Mesodermal cell (in vitro differentiated cells): Measurements from ENCODE around the gene PCDHB3. TPM values are rescaled to one million over a fixed set of nuclear protein-coding genes. Genes with fewer than 3 reads are reported as not detected.
A peak's percentile ranks its signal among the peaks of the same experiment; 100 is the strongest.
"Not testable (repeated sequence)": the region's sequence is repeated elsewhere in the genome, so short reads cannot be mapped to it uniquely, and the experiment has no call there.

Source experiments
- H3K27ac ChIP-seq: 2 replicates; pipeline ENCODE4 v1.7.0; 2013; ENCODE audit warnings: mild to moderate bottlenecking, low read depth, low read length, moderate library complexity; ENCODE audit not compliant: severe bottlenecking
- H3K36me3 ChIP-seq: 2 replicates; pipeline ENCODE4 v1.7.1; 2013; ENCODE audit warnings: mild to moderate bottlenecking, low read length, moderate library complexity; ENCODE audit not compliant: control insufficient read depth, insufficient read depth
- H3K4me1 ChIP-seq: one replicate; pipeline ENCODE4 v1.7.1; 2013; ENCODE audit warnings: mild to moderate bottlenecking, low read length; ENCODE audit not compliant: insufficient read depth, control insufficient read depth, poor library complexity, severe bottlenecking
- H3K4me3 ChIP-seq: 2 replicates; pipeline ENCODE4 v1.7.0; 2013; ENCODE audit warnings: low read length, control low read depth, mild to moderate bottlenecking; ENCODE audit not compliant: insufficient read depth, poor library complexity, severe bottlenecking; ENCODE audit errors: extremely low read depth
- H3K9me3 ChIP-seq: 2 replicates; pipeline ENCODE4 v1.7.1; 2013; ENCODE audit warnings: mild to moderate bottlenecking, low read length, moderate library complexity; ENCODE audit not compliant: control insufficient read depth
- WGBS, 2 experiments: methylation state at CpG; one replicate each; pipeline ENCODE4 v1.1.5; 2013; ENCODE audit warnings: missing lambda C conversion rate in 2 of 2; ENCODE audit not compliant: insufficient coverage in 2 of 2; 5-methylcytosine and 5-hydroxymethylcytosine counted together
- polyA plus RNA-seq, 2 experiments: library from polyadenylated mRNA; stranded (reverse); fragments of 50-300 nt; gene quantifications; one replicate each; pipeline ENCODE4 v1.2.3, GENCODE V29; 2013

Gene PCDHB3
- 1.6 TPM for polyA plus RNA-seq (2013, experiment 1 of 2)
- 1.5 TPM for polyA plus RNA-seq (2013, experiment 2 of 2)

DNA sequence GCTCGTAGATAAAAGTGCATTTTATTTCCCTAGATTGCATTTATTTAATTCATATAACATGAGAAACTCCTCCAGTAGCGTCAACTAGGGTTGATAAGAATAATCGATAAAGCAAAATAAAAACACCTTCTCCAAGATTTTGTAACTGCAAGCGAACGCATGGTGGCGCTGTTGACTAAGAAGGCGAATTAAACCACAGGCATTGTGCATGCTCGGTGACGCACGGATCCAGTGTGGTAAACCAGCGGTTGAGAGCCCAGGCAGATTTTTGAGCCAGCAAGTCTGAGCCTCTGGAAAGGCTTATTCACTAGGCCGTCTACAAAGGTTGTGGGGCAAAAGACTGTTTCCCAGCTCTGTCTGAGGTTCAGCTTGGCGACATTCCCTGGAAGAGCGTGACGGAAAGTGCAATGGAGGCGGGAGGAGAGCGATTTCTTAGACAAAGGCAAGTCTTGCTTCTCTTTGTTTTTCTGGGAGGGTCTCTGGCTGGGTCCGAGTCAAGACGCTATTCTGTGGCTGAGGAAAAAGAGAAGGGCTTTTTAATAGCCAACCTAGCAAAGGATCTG, at the start of gene PCDHB3:
TSS of gene PCDHB3 (plus strand) at position 231 of the 563 bp plus-strand sequence. CDS start at position 408, 177 bp downstream.
- WGBS, 2 experiments, result 84 to 92% methylated on average over 16 to 17 of the region's 19 CpGs
- H3K27ac ChIP-seq, result no peak within 1 kb of the TSS
- H3K9me3 ChIP-seq, result peaks cover 28% of the 10 kb centered on the region
- peaks cover 35% of the 10 kb centered on the region for H3K36me3 ChIP-seq
- no peaks in the 10 kb centered on the region for H3K4me1 ChIP-seq
- no peak within 1 kb of the TSS for H3K4me3 ChIP-seq

- WGBS, 2 experiments, result 6 to 13% methylated on average over 11 to 19 of the region's 20 CpGs
- no peak within 1 kb of the TSS for H3K27ac ChIP-seq
- H3K4me1 ChIP-seq, result peaks cover 6% of the 10 kb centered on the region
- peak within 1 kb of the TSS; percentile 44 for H3K4me3 ChIP-seq
- H3K9me3 ChIP-seq, result peaks cover 3% of the 10 kb centered on the region
- H3K36me3 ChIP-seq, result no peaks in the 10 kb centered on the region
These were observed 49.4 kb upstream of the PCDHB3 start, which contains the start of gene PCDHB1 for GRCh38 chr5:141050622-141051520. Gene PCDHB1, plus strand, starts transcription at chr5:141051374. Its CDS starts 97 bp downstream, at chr5:141051471.

- H3K27ac ChIP-seq, result no peak overlapping the region
- WGBS, 2 experiments, result 8 to 14% methylated on average over 15 to 19 of the region's 19 CpGs
These were observed 48.8 kb upstream of the PCDHB3 start for GRCh38 chr5:141051521-141051866.

GRCh38 chr5:141077826-141078225, 22.4 kb upstream of the PCDHB3 start:
- WGBS, 2 experiments, result 89 to 94% methylated on average over 14 to 17 of the region's 17 CpGs
- H3K4me3 ChIP-seq, result no peak overlapping the region
- no peaks in the 10 kb centered on the region for H3K36me3 ChIP-seq
- no peak overlapping the region for H3K27ac ChIP-seq
- H3K9me3 ChIP-seq, result no peaks in the 10 kb centered on the region
- H3K4me1 ChIP-seq, result no peaks in the 10 kb centered on the region

More at GRCh38 chr5:141051521-141051866, 48.8 kb upstream of the PCDHB3 start:
- peaks cover 6% of the 10 kb centered on the region for H3K4me1 ChIP-seq
- H3K4me3 ChIP-seq, result peak overlapping the region; percentile 44
- peaks cover 3% of the 10 kb centered on the region for H3K9me3 ChIP-seq
- no peaks in the 10 kb centered on the region for H3K36me3 ChIP-seq

DNA sequence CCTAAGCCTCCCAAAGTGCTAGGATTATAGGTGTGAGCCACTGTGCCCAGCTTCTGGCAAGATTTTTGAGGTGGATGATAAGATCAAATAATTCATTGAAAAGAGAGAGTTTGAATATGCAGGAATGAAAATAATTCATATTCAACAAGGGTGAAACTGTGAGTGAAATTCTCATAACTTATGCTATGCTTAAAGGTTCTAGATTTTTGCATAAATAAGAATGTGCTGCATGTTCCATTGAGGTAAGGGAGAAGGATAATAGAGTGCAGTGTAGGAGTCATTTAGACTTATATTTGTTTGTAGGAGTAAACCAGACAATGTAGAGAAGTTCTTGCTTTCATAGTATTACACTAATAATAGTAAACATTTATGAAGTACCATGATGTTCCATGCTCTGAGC, 18.0 kb upstream of the PCDHB3 start:
- no peaks in the 10 kb centered on the region for H3K4me1 ChIP-seq
- no peak overlapping the region for H3K4me3 ChIP-seq
- H3K36me3 ChIP-seq, result no peaks in the 10 kb centered on the region
- no peak overlapping the region for H3K27ac ChIP-seq
- no peaks in the 10 kb centered on the region for H3K9me3 ChIP-seq

DNA sequence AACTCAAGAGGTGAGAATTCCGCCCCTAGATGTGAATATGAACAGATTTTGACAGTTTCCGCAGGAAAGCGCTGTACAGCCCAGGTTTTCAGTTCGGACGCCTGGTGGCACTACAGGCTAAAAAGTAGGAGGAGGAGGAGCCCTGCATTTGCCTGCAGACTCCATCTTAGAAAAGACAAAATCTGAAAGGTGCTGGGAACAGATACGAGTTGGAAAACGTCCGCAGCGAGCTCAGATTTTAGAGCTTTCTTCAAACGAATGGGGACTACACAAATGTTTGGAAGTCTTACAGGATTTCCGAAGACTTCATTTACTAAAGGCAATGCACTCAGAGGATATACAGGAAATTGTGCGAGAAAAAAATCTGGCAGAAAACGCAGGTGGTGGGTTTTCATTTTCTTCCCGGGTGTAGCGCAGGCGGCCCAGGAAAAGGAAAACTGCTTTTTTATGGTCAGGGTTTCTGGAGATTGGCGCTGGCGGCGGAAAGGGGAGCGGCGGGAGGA, 15.7 kb upstream of the PCDHB3 start:
- Histone ChIP-seq H3K4me1 (no peaks in the 10 kb centered on the region), H3K27ac (no peak overlapping the region), H3K4me3 (no peak overlapping the region), H3K36me3 (no peaks in the 10 kb centered on the region), H3K9me3 (no peaks in the 10 kb centered on the region)
- WGBS, 2 experiments, result 78 to 93% methylated on average over 21 of the region's 21 CpGs

- H3K4me3 ChIP-seq, result peak within 1 kb of the TSS; percentile 58
- WGBS, 2 experiments, result 12 to 16% methylated on average over 27 of the region's 29 CpGs
- H3K4me1 ChIP-seq, result no peaks in the 10 kb centered on the region
- peak within 1 kb of the TSS; percentile 79 for H3K27ac ChIP-seq
- peaks cover 17% of the 10 kb centered on the region for H3K36me3 ChIP-seq
- H3K9me3 ChIP-seq, result peaks cover 16% of the 10 kb centered on the region
These were observed 5.6 kb upstream of the PCDHB3 start, which contains the start of gene PCDHB2 for GRCh38 chr5:141094481-141095262. Gene PCDHB2, plus strand, starts transcription at chr5:141094615. Its CDS starts 176 bp downstream, at chr5:141094791.

DNA sequence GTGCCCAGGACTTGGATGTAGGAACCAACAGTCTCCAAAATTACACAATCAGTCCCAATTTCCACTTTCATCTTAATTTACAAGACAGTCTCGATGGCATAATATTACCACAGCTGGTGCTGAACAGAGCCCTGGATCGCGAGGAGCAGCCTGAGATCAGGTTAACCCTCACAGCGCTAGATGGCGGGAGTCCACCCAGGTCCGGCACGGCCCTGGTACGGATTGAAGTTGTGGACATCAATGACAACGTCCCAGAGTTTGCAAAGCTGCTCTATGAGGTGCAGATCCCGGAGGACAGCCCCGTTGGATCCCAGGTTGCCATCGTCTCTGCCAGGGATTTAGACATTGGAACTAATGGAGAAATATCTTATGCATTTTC, 5.0 kb upstream of the PCDHB3 start:
- Histone ChIP-seq H3K4me1 (no peaks in the 10 kb centered on the region), H3K9me3 (peaks cover 22% of the 10 kb centered on the region), H3K36me3 (peaks cover 23% of the 10 kb centered on the region), H3K4me3 (peak overlapping the region; percentile 58), H3K27ac (no peak overlapping the region)
- WGBS, 2 experiments, result 90 to 96% methylated on average over 8 to 12 of the region's 12 CpGs

- H3K4me3 ChIP-seq, H3K4me1 ChIP-seq, H3K27ac ChIP-seq: not testable (repeated sequence)
- Histone ChIP-seq H3K36me3 (peaks cover 32% of the 10 kb centered on the region), H3K9me3 (peaks cover 31% of the 10 kb centered on the region)
- WGBS, 2 experiments, result 99 to 100% methylated on average over 4 to 10 of the region's 46 CpGs
These were observed 4.1 kb upstream of the PCDHB3 start for GRCh38 chr5:141096181-141096580.

GRCh38 chr5:141096586-141096985, 3.7 kb upstream of the PCDHB3 start:
- not testable (repeated sequence) for H3K4me1 ChIP-seq, H3K4me3 ChIP-seq, H3K27ac ChIP-seq
- peaks cover 32% of the 10 kb centered on the region for H3K9me3 ChIP-seq
- H3K36me3 ChIP-seq, result peaks cover 36% of the 10 kb centered on the region
- WGBS, 2 experiments, result 92 to 95% methylated on average over 10 to 12 of the region's 38 CpGs
